HCT116 (cell line): ENCODE results near the gene VANGL2.

Source experiments
- JUND ChIP-seq: IDR thresholded peaks from 2 replicates; pipeline ENCODE4 v1.6.1; 2012
- POLR2A ChIP-seq: IDR thresholded peaks from 2 replicates; pipeline ENCODE4 v1.7.0; 2011; ENCODE audit warnings: borderline replicate concordance; ENCODE audit not compliant: insufficient read depth, insufficient read length; ENCODE audit errors: extremely low read depth
- ZNF274 ChIP-seq: fragments of 200-500 bp; sonication (Bioruptor generic); IDR thresholded peaks from 2 replicates; pipeline ENCODE4 v1.6.1; 2014; ENCODE audit warnings: mild to moderate bottlenecking, low read depth, low read length, inconsistent platforms
- TF ChIP-seq, protein P1 (sequence below): IDR thresholded peaks from 2 replicates; pipeline ENCODE4 v1.6.1; 2012
- TF ChIP-seq, protein P2 (sequence below), 3 experiments: fragments of 200-600 bp in 1 of 3; sonication (generic) in 1 of 3; IDR thresholded peaks in 2 of 3; conservative IDR thresholded peaks in 1 of 3; 2 replicates each; pipeline ENCODE4 v1.5.1; 2012 to 2017; ENCODE audit warnings: low read depth in 2 of 3, low read length in 2 of 3, antibody characterized with exemption in 1 of 3, borderline replicate concordance in 1 of 3, control low read depth in 1 of 3, mild to moderate bottlenecking in 1 of 3, mixed read lengths in 1 of 3, mixed run types in 1 of 3, moderate library complexity in 1 of 3; ENCODE audit not compliant: insufficient read depth in 1 of 3

DNA sequence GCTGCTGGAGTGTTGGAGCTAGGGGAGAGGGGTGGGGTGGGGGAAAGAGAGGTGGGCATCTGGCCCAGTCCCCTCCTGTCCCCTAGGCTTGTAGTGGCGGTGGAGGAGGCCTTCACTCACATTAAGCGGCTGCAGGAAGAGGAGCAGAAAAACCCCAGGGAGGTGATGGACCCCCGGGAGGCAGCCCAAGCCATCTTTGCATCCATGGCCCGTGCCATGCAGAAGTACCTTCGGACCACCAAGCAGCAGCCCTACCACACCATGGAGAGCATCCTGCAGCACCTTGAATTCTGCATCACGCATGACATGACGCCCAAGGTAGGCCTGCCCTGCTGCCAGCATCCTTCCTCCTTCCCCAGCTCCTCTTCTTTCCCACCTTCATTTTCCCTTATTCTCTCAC, 23.6 kb downstream of the VANGL2 start:
- TF ChIP-seq, protein P1, sequence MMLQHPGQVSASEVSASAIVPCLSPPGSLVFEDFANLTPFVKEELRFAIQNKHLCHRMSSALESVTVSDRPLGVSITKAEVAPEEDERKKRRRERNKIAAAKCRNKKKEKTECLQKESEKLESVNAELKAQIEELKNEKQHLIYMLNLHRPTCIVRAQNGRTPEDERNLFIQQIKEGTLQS, result no peak
- TF ChIP-seq POLR2A (no peak), JUND (no peak), ZNF274 (no peak)
- TF ChIP-seq, protein P2, sequence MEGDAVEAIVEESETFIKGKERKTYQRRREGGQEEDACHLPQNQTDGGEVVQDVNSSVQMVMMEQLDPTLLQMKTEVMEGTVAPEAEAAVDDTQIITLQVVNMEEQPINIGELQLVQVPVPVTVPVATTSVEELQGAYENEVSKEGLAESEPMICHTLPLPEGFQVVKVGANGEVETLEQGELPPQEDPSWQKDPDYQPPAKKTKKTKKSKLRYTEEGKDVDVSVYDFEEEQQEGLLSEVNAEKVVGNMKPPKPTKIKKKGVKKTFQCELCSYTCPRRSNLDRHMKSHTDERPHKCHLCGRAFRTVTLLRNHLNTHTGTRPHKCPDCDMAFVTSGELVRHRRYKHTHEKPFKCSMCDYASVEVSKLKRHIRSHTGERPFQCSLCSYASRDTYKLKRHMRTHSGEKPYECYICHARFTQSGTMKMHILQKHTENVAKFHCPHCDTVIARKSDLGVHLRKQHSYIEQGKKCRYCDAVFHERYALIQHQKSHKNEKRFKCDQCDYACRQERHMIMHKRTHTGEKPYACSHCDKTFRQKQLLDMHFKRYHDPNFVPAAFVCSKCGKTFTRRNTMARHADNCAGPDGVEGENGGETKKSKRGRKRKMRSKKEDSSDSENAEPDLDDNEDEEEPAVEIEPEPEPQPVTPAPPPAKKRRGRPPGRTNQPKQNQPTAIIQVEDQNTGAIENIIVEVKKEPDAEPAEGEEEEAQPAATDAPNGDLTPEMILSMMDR (IDR thresholded peaks at IDR 0.05 in 2 of 3, conservative IDR thresholded peaks at IDR 0.05 in 1 of 3; ENCODE audit: borderline replicate concordance in 1 of 3, insufficient read depth in 1 of 3, low read depth in 2 of 3, low read length in 2 of 3), result no peak
